Smooth muscle cell (in vitro differentiated cells): ENCODE data around the gene TP63. TPM values are rescaled to one million over a fixed set of nuclear protein-coding genes. Genes with fewer than 3 reads are reported as not detected.
A peak's percentile ranks its signal among the peaks of the same experiment; 100 is the strongest.

Experiments used
- DNase-seq: peaks from one replicate; lab custom pipeline; 2025; ENCODE audit not compliant: unreplicated experiment; lab: John Stamatoyannopoulos, UW
- H2AFZ ChIP-seq: fragments of 200-600 bp; sonication (generic); 2 replicates; pipeline ENCODE4 v1.6.0; 2016; ENCODE audit warnings: antibody characterized with exemption, low read depth, mild to moderate bottlenecking
- H3F3A ChIP-seq: fragments of 200-600 bp; sonication (generic); 2 replicates; pipeline ENCODE4 v1.6.0; 2017; ENCODE audit warnings: antibody characterized with exemption, low read depth
- H3K27ac ChIP-seq: fragments of 200-600 bp; sonication (generic); 2 replicates; pipeline ENCODE4 v1.5.1; 2016; ENCODE audit warnings: low read depth, mild to moderate bottlenecking
- H3K27me3 ChIP-seq: fragments of 200-600 bp; sonication (generic); 2 replicates; pipeline ENCODE4 v1.6.1; 2016; ENCODE audit warnings: low read depth, mild to moderate bottlenecking
- H3K36me3 ChIP-seq: fragments of 200-600 bp; sonication (generic); 2 replicates; pipeline ENCODE4 v1.5.1; 2016; ENCODE audit warnings: low read depth
- H3K4me1 ChIP-seq: fragments of 200-600 bp; sonication (generic); 2 replicates; pipeline ENCODE4 v1.5.1; 2016; ENCODE audit warnings: low read depth
- H3K4me2 ChIP-seq: fragments of 200-600 bp; sonication (generic); 2 replicates; pipeline ENCODE4 v1.6.0; 2016; ENCODE audit warnings: mild to moderate bottlenecking
- H3K4me3 ChIP-seq: fragments of 200-600 bp; sonication (generic); 2 replicates; pipeline ENCODE4 v1.5.1; 2016; ENCODE audit warnings: mild to moderate bottlenecking
- H3K79me2 ChIP-seq: fragments of 200-600 bp; sonication (generic); 2 replicates; pipeline ENCODE4 v1.6.0; 2016; ENCODE audit warnings: low read depth, mild to moderate bottlenecking
- H3K9ac ChIP-seq: fragments of 200-600 bp; sonication (generic); 2 replicates; pipeline ENCODE4 v1.6.0; 2016; ENCODE audit warnings: low read depth
- H3K9me3 ChIP-seq: fragments of 200-600 bp; sonication (generic); replicated peaks from 2 replicates; pipeline ENCODE4 v1.5.1; 2016; ENCODE audit warnings: low read depth
- H4K20me1 ChIP-seq: fragments of 200-600 bp; sonication (generic); 2 replicates; pipeline ENCODE4 v1.6.0; 2016; ENCODE audit warnings: low read depth
- WGBS: methylation state at CpG from one replicate; pipeline ENCODE4 v1.1.7; 2016; ENCODE audit warnings: low lambda C conversion rate; 5-methylcytosine and 5-hydroxymethylcytosine counted together
- polyA plus RNA-seq: library from polyadenylated mRNA; unstranded; fragments of >200 nt; fragmentation: Nextera tagmentation; extraction: Ambion mirVana; gene quantifications from 2 replicates; pipeline ENCODE4 v1.2.1, GENCODE V29; 2016
- total RNA-seq: library from RNA; depleted of rRNA; stranded (reverse); fragments of >200 nt; gene quantifications from 2 replicates; pipeline ENCODE4 v1.2.3, GENCODE V29; 2014
- TF ChIP-seq, protein P1 (sequence below): fragments of 200-600 bp; sonication (generic); IDR thresholded peaks from 2 replicates; pipeline ENCODE4 v1.5.1; 2017; ENCODE audit warnings: borderline replicate concordance, mild to moderate bottlenecking, antibody characterized with exemption; ENCODE audit not compliant: insufficient read depth, poor library complexity, severe bottlenecking

TP63 gene
- total and polyA plus RNA-seq, 2 experiments from 2014 or later: 1.9 to 27.1 TPM

DNA sequence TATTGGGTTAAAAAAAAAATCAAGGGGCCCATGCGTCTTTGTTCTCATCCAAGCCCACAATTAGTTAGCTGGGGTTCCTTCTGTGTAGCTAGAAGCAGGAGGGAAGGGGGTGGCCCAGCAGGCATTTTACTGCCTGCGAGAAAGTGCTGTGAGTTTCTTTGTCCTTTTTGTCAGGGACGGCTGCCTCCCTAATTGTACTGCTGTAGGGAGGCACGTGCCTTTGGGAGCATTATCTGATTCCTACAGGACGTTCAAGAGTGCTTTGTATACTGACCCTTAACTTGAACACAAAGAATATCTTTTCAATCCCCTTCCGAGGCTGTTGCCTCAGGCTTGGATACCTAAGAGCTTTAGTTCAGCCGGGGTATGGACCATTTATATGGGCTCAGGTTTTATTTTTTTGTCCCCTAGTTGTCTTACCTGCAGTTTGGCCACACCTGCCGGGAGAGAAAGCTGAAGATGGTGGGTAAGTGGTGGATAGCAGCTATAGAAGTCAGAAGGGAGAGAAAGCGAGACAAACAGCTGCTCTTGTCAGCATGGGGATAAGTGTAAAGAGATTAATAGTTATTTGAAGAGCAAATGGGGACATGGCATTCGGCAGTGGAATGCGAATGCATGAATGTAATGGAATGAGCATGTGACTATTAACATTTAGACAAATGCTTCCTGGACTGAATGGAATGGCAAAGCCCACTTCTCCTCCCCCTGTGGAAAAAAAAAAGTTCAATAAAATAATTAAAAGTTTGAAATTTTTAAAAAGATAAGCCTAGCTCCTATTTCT is 175.2 kb downstream of the TP63 start:
- Histone ChIP-seq H3K4me2 (no peak overlapping the region), H3K79me2 (no peaks in the 10 kb centered on the region), H3K9me3 (no peaks in the 10 kb centered on the region), H3K27ac (peak overlapping the region; percentile 10), H3K9ac (no peak overlapping the region), H3K36me3 (no peaks in the 10 kb centered on the region), H2AFZ (no peak overlapping the region), H3K27me3 (no peaks in the 10 kb centered on the region), H3F3A (no peaks in the 10 kb centered on the region), H4K20me1 (no peaks in the 10 kb centered on the region), H3K4me3 (no peak overlapping the region), H3K4me1 (peaks cover 5% of the 10 kb centered on the region)
- no peak for DNase-seq
- 29% methylated on average over 11 of the region's 11 CpGs for WGBS
- TF ChIP-seq, protein P1, sequence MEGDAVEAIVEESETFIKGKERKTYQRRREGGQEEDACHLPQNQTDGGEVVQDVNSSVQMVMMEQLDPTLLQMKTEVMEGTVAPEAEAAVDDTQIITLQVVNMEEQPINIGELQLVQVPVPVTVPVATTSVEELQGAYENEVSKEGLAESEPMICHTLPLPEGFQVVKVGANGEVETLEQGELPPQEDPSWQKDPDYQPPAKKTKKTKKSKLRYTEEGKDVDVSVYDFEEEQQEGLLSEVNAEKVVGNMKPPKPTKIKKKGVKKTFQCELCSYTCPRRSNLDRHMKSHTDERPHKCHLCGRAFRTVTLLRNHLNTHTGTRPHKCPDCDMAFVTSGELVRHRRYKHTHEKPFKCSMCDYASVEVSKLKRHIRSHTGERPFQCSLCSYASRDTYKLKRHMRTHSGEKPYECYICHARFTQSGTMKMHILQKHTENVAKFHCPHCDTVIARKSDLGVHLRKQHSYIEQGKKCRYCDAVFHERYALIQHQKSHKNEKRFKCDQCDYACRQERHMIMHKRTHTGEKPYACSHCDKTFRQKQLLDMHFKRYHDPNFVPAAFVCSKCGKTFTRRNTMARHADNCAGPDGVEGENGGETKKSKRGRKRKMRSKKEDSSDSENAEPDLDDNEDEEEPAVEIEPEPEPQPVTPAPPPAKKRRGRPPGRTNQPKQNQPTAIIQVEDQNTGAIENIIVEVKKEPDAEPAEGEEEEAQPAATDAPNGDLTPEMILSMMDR: no peak

DNA sequence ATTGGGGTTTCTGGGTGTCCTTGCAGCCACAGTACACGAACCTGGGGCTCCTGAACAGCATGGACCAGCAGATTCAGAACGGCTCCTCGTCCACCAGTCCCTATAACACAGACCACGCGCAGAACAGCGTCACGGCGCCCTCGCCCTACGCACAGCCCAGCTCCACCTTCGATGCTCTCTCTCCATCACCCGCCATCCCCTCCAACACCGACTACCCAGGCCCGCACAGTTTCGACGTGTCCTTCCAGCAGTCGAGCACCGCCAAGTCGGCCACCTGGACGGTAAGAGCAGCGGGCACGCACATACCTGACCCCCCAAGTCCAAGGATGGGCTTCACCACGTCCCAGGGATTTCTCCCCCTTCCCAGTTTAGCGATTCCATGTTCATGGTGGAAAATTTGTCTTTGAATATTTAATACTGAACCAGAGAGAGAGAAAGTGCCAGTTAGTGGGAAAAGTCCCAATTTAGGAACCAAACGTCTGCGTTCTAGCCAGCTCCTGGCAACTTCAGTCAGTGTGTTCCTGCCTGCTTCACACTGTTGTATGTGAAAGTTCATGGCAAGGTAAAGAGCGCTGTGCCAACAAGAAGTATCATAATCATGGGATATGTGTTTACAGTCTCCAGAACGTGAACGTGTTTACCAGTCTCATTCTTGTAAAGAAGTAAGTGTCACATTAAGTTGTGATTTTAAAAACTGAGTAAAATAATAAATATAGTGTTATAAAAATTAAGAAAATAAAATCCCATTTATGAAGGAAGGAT is 177.2 kb downstream of the TP63 start:
- peaks cover 5% of the 10 kb centered on the region for H3K4me1 ChIP-seq
- H3K4me3 ChIP-seq: no peak overlapping the region
- DNase-seq: no peak
- no peaks in the 10 kb centered on the region for H3K79me2 ChIP-seq
- no peaks in the 10 kb centered on the region for H3F3A ChIP-seq
- no peaks in the 10 kb centered on the region for H3K27me3 ChIP-seq
- no peaks in the 10 kb centered on the region for H3K36me3 ChIP-seq
- H2AFZ ChIP-seq: no peak overlapping the region
- TF ChIP-seq, protein P1: no peak
- no peaks in the 10 kb centered on the region for H4K20me1 ChIP-seq
- H3K27ac ChIP-seq: no peak overlapping the region
- 95% methylated on average over 29 of the region's 29 CpGs for WGBS
- no peak overlapping the region for H3K9ac ChIP-seq
- H3K9me3 ChIP-seq: no peaks in the 10 kb centered on the region
- H3K4me2 ChIP-seq: no peak overlapping the region

DNA sequence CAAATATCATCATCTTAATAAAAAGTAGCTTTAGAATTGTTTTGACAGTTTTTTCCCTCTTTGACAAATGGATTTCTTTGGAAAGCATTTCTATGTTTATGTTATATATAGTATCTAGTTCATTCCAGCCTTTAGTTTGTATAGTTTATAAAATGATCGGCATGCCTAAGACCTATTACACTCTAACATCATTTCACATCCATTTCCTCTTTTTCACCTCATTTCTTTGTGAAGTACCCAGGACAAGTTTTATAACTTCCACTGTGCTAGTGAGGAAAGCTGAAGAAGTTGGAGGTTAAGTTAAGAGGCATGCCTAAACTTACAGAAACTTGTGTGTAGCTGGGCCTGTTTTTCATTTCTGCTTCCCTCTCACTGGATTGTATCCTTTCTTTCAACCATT is 178.4 kb downstream of the TP63 start:
- 92% methylated on average over 1 of the region's 1 CpG for WGBS
- Histone ChIP-seq H3K9ac (no peak overlapping the region), H3K4me3 (no peak overlapping the region), H3K4me1 (peaks cover 5% of the 10 kb centered on the region), H4K20me1 (no peaks in the 10 kb centered on the region), H3K27ac (no peak overlapping the region), H3K9me3 (no peaks in the 10 kb centered on the region), H3K79me2 (peaks cover 2% of the 10 kb centered on the region), H3K27me3 (no peaks in the 10 kb centered on the region), H3K36me3 (no peaks in the 10 kb centered on the region), H2AFZ (no peak overlapping the region), H3K4me2 (no peak overlapping the region), H3F3A (no peaks in the 10 kb centered on the region)
- no peak for DNase-seq
- TF ChIP-seq, protein P1: no peak
